ENCODE results near the gene NTRK3.

The NTRK3 gene

DNA sequence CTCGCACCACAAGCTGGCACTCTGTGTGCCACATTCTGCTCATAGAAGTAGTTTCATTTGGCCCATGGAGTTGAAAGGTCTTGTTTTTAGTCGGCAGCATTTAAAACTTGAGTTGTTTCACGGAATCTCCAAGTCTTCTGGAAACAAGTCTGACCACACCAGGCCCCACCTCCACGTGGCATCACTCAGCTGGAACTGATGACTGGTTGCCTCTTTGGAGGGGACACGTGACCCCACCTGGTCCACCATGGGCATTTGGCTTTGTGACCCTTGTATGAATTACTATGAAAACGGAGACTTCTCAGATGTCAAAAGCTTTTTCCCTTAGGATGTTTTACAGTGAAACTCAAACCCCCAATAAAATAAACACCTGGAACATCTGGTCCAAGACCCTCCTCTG, 74.9 kb downstream of the NTRK3 start:
- TF ChIP-seq, protein P1, sequence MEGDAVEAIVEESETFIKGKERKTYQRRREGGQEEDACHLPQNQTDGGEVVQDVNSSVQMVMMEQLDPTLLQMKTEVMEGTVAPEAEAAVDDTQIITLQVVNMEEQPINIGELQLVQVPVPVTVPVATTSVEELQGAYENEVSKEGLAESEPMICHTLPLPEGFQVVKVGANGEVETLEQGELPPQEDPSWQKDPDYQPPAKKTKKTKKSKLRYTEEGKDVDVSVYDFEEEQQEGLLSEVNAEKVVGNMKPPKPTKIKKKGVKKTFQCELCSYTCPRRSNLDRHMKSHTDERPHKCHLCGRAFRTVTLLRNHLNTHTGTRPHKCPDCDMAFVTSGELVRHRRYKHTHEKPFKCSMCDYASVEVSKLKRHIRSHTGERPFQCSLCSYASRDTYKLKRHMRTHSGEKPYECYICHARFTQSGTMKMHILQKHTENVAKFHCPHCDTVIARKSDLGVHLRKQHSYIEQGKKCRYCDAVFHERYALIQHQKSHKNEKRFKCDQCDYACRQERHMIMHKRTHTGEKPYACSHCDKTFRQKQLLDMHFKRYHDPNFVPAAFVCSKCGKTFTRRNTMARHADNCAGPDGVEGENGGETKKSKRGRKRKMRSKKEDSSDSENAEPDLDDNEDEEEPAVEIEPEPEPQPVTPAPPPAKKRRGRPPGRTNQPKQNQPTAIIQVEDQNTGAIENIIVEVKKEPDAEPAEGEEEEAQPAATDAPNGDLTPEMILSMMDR (IDR thresholded peaks at IDR 0.05; ENCODE audit: low read depth, low read length) = no peak
- no peak for DNase-seq (ENCODE audit: extremely low read depth, low read depth)

DNA sequence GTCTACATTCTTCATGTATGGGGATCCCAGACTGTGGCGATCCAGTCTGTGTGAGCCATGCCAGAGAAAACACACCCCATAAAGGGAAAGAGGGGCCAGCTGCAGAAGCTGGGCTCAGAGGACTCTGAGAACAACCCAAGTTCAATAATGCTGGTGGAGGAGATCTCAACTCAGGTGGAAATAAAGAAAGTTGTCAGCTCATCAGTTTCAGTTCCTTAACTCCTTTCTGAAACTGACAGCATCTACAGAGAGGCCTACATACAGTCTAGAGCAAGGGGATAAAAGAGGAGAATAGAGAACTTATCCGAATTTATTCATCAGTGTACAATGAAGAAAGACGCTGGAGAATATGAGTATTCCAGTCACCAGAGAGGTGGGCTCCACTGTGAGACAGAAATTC, 77.0 kb downstream of the NTRK3 start:
- no peak for DNase-seq (ENCODE audit: extremely low read depth, low read depth)
- TF ChIP-seq, protein P1 (IDR thresholded peaks at IDR 0.05; ENCODE audit: low read depth, low read length) = no peak

DNA sequence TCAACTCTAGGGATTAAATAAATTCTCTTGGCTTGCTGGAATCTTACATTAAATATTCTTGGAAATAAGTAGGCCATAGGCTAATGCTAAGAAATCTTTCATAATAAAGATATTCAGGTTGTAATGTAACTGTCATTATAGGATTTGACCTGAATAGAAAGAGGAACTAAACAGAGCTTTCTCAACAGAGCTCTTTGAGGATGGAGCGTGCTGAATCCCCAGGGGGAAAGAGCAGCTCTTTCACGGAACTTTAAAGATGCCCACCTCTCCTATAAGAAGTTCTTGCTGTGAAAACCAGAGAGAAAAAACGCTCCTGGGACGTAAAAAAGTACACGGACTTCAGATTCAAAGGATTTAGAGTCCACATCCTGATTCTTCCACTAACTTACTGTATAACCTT, 77.9 kb downstream of the NTRK3 start:
- TF ChIP-seq, protein P1 (IDR thresholded peaks at IDR 0.05; ENCODE audit: low read depth, low read length) = no peak
- DNase-seq (ENCODE audit: extremely low read depth, low read depth) = no peak

DNA sequence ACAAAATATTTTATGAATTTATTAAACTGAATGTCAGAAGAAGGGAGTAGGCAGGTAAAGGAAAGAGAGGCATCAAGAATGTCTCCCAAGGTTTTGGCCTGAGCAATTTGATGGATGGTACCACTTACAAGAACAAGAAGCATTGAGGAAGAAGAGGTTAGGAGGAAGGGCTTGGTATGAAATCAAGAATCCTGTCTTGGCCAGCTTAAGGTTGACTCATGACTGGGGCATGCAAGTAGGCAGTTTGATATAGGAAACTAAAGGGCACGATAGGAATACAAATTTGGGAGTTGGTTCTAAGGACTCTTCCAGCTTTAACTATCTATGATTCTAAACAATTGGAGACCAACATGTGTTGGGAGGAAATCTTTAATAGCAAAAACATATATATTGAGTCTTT, 79.1 kb downstream of the NTRK3 start:
- TF ChIP-seq, protein P1 (IDR thresholded peaks at IDR 0.05; ENCODE audit: low read depth, low read length) = no peak
- no peak for DNase-seq (ENCODE audit: extremely low read depth, low read depth)

DNA sequence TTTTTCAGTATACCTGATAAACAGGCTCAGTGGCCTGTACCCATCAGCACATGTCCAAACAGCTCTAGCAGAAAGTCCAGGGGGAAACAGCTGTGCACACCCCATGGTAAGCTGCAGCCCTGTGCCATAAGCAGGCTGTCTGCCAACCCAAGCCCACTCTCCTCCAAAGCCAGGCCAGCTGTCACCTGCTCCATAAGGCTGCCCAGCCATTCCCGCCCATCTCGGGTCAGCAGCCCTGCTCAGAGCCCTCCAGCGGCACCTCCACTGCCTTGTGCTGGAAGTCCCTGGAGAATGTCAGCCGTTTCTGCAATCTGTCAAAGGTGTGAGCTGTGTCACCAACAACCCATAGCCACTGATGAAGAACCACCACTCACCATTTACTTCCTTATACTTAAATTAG, 82.0 kb downstream of the NTRK3 start:
- no peak for DNase-seq (ENCODE audit: extremely low read depth, low read depth)
- TF ChIP-seq, protein P1 (IDR thresholded peaks at IDR 0.05; ENCODE audit: low read depth, low read length) = no peak

DNA sequence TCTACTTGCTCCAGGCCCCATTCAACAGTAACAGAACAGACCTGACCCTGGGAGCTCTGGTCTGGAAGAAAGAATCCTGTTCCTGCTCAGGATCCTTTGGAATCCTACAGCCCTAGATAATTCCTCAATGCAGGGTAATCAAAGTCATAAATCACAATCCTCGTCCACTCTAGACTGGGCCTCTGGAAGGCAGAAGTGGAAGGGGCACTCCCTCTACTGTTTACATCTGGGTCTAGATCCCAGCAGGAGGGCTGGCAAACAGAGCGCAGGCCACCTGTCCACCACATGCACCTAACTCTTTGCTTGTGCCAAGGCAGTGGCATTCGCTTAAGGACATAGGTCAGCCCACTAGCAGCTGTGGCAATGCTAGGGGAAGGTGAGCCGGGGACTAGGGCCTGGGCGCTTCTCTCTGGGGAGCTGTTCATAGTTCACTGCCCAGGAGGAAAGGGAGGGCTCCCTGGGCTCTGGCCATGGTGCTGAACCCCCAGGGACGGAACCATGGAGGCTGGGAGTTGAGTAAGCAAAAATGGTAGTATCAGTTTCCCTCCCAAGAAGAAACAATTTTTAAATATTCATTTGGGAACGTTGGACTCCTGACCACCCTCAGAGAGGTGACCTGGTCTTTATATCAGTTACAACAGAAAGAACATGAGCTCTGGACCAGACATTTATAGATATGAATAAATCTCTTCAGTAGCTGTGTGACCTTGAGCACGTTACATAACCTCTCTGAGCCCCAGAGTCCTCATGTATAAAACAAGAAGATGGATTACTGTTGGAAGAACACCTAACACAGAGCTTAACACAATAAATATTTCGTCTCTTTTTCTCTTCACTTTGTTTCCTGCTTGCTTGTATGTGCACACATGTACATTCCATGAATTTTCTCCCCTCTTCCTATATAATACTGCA, 90.2 kb downstream of the NTRK3 start:
- TF ChIP-seq, protein P1 (IDR thresholded peaks at IDR 0.05; ENCODE audit: low read depth, low read length) = no peak
- DNase-seq (ENCODE audit: extremely low read depth, low read depth) = no peak

DNA sequence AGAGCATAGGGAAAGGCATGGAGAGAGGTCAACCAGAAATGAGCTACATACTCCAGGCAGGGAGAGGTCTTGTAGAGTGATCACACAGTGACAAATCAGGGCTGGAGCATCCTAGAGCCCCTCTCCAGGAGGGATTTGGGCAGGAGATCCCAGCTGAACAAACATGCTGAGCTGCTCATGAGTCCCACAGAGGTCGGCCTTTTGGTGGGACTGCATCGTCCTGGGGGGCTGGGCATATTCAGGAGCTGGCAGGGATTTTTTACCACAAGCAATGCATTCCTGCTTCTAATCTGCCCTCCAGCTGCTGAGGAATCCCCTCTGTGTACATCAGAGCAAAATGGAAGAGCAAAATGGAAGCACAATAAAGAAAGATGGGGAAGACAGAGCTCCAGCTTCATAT, 94.9 kb downstream of the NTRK3 start:
- TF ChIP-seq, protein P1 (IDR thresholded peaks at IDR 0.05; ENCODE audit: low read depth, low read length) = no peak

More for the DNA sequence above, 94.9 kb downstream of the NTRK3 start:
- DNase-seq (ENCODE audit: extremely low read depth, low read depth) = no peak

All from AG09319 (cell line).